HCT116 (cell line): Measurements from ENCODE around the gene TCHP. TPM values are rescaled to one million over a fixed set of nuclear protein-coding genes. Genes with fewer than 3 reads are reported as not detected.

Experiments
- ATAC-seq: fragments of 200-7000 bp; cut with Tn5 transposase; 2 replicates; pipeline ENCODE4 v1.9.1; 2020; ENCODE audit warnings: mild to moderate bottlenecking, moderate library complexity
- BruUV-seq: library from RNA; stranded (reverse); fragments of 400-500 nt; replicated peaks from 2 replicates; lab custom pipeline; 2021; lab: Mats Ljungman, UMichigan
- CTCF ChIA-PET: fragments of 300-600 bp; sonication (Branson Sonifier 250); formaldehyde crosslinking; loops from one replicate; lab custom pipeline; 2021; ENCODE audit warnings: antibody characterized with exemption; lab: Charles Lee
- POLR2A ChIA-PET: fragments of 300-600, 350-600 bp; sonication (Branson Sonifier 250); formaldehyde crosslinking; loops from one replicate; lab custom pipeline; 2021; ENCODE audit warnings: antibody characterized with exemption; lab: Charles Lee
- RAD21 ChIA-PET, 2 experiments: fragments of 300-600 bp; sonication (Branson Sonifier 250); formaldehyde crosslinking; loops; one replicate each; lab custom pipeline; 2023; ENCODE audit warnings: low total read pairs in 2 of 2; ENCODE audit not compliant: uncharacterized antibody in 2 of 2, unreplicated experiment in 2 of 2, low non-redundant PET in 1 of 2; lab: Charles Lee
- DNase-seq: peaks from one replicate; pipeline ENCODE4 v3.0.0-alpha.2; 2010; ENCODE audit warnings: low read depth, low spot score
- H2AFZ ChIP-seq: fragments of 200-600 bp; shearing (Covaris generic), sonication (generic); 2 replicates; pipeline ENCODE4 v1.6.1; 2017; ENCODE audit warnings: low read depth, mixed run types, mixed read lengths, antibody characterized with exemption, low read length; ENCODE audit not compliant: poor library complexity, severe bottlenecking
- H3K27ac ChIP-seq: 2 replicates; pipeline ENCODE4 v1.5.1; 2012; ENCODE audit warnings: low read depth, low read length
- H3K27me3 ChIP-seq: fragments of 200-600 bp; sonication (generic); 2 replicates; pipeline ENCODE4 v1.6.1; 2016; ENCODE audit warnings: mixed run types, low read length, mixed read lengths; ENCODE audit not compliant: insufficient read depth
- H3K36me3 ChIP-seq, 2 experiments: fragments of 200-500 bp in 1 of 2; fragments of 200-600 bp in 1 of 2; sonication (Bioruptor generic) in 1 of 2; sonication (generic) in 1 of 2; 2 replicates each; pipeline versions ENCODE4 v1.5.1 to v1.6.1; 2014 to 2016; ENCODE audit warnings: low read length in 2 of 2, inconsistent platforms in 1 of 2, mixed read lengths in 1 of 2, mixed run types in 1 of 2; ENCODE audit not compliant: insufficient read depth in 2 of 2, control insufficient read depth in 1 of 2
- H3K4me1 ChIP-seq, 2 experiments: fragments of 200-600 bp in 1 of 2; sonication (generic) in 1 of 2; 2 replicates each; pipeline versions ENCODE4 v1.5.1 to v1.6.1; 2012 to 2017; ENCODE audit warnings: low read length in 2 of 2, inconsistent platforms in 1 of 2, mild to moderate bottlenecking in 1 of 2, mixed read lengths in 1 of 2, mixed run types in 1 of 2, moderate library complexity in 1 of 2; ENCODE audit not compliant: insufficient read depth in 2 of 2, control insufficient read depth in 1 of 2
- H3K4me2 ChIP-seq: fragments of 200-600 bp; sonication (generic); 2 replicates; pipeline ENCODE4 v1.6.1; 2017; ENCODE audit warnings: mixed run types, low read length, mixed read lengths
- H3K4me3 ChIP-seq, 2 experiments: fragments of 200-600 bp in 1 of 2; sonication (generic) in 1 of 2; replicated peaks in 1 of 2; 2 replicates each; pipeline ENCODE4 v1.5.1; 2011 to 2016; ENCODE audit warnings: low read length in 2 of 2, control low read depth in 1 of 2, low read depth in 1 of 2, mild to moderate bottlenecking in 1 of 2, mixed read lengths in 1 of 2, mixed run types in 1 of 2
- H3K79me2 ChIP-seq: fragments of 200-600 bp; sonication (generic); 2 replicates; pipeline ENCODE4 v1.6.1; 2017; ENCODE audit warnings: mild to moderate bottlenecking, mixed run types, low read length, moderate library complexity, mixed read lengths; ENCODE audit not compliant: insufficient read depth
- H3K9ac ChIP-seq: fragments of 200-600 bp; sonication (generic); 2 replicates; pipeline ENCODE4 v1.6.1; 2016; ENCODE audit warnings: low read length, mixed read lengths
- H3K9me2 ChIP-seq: fragments of 200-600 bp; sonication (generic), shearing (Covaris generic); 2 replicates; pipeline ENCODE4 v1.6.1; 2017; ENCODE audit warnings: mixed run types, mild to moderate bottlenecking, moderate library complexity; ENCODE audit not compliant: insufficient read depth
- H3K9me3 ChIP-seq, 2 experiments: fragments of 200-500 bp in 1 of 2; fragments of 200-600 bp in 1 of 2; sonication (Bioruptor generic) in 1 of 2; sonication (generic) in 1 of 2; 2 replicates each; pipeline ENCODE4 v1.6.1; 2014 to 2017; ENCODE audit warnings: low read length in 2 of 2, mixed read lengths in 2 of 2, inconsistent platforms in 1 of 2, low read depth in 1 of 2, mild to moderate bottlenecking in 1 of 2, mixed run types in 1 of 2, moderate library complexity in 1 of 2; ENCODE audit not compliant: control insufficient read depth in 1 of 2, insufficient read depth in 1 of 2
- H4K20me1 ChIP-seq: fragments of 200-600 bp; sonication (generic), shearing (Covaris generic); 2 replicates; pipeline ENCODE4 v1.6.1; 2017; ENCODE audit warnings: mixed run types, mild to moderate bottlenecking, moderate library complexity; ENCODE audit not compliant: insufficient read depth
- CBX3 ChIP-seq: IDR thresholded peaks from 2 replicates; pipeline ENCODE4 v1.6.1; 2012; ENCODE audit warnings: low read depth
- CEBPB ChIP-seq: IDR thresholded peaks from 2 replicates; pipeline ENCODE4 v1.6.1; 2012; ENCODE audit warnings: low read depth
- EGR1 ChIP-seq: IDR thresholded peaks from 2 replicates; pipeline ENCODE4 v1.6.1; 2012; ENCODE audit warnings: low read depth
- EZH2 ChIP-seq: fragments of 200-600 bp; sonication (generic); IDR thresholded peaks from 2 replicates; pipeline ENCODE4 v1.6.1; 2017; ENCODE audit warnings: antibody characterized with exemption, mixed run types
- EZH2phosphoT487 ChIP-seq: fragments of 200-600 bp; IDR thresholded peaks from 2 replicates; pipeline ENCODE4 v1.6.1; 2018; ENCODE audit warnings: antibody characterized with exemption, borderline replicate concordance
- FOSL1 ChIP-seq: IDR thresholded peaks from 2 replicates; pipeline ENCODE4 v1.6.1; 2012; ENCODE audit warnings: low read depth
- JUND ChIP-seq: IDR thresholded peaks from 2 replicates; pipeline ENCODE4 v1.6.1; 2012
- POLR2A ChIP-seq: IDR thresholded peaks from 2 replicates; pipeline ENCODE4 v1.7.0; 2011; ENCODE audit warnings: borderline replicate concordance; ENCODE audit not compliant: insufficient read depth, insufficient read length; ENCODE audit errors: extremely low read depth
- POLR2AphosphoS5 ChIP-seq: IDR thresholded peaks from 2 replicates; pipeline ENCODE4 v1.6.1; 2011; ENCODE audit warnings: mild to moderate bottlenecking, low read depth, low read length, moderate library complexity
- RAD21 ChIP-seq: IDR thresholded peaks from 2 replicates; pipeline ENCODE4 v1.6.1; 2012; ENCODE audit warnings: low read depth, mild to moderate bottlenecking
- SIN3A ChIP-seq: IDR thresholded peaks from 2 replicates; pipeline ENCODE4 v1.6.1; 2012; ENCODE audit warnings: low read depth
- SP1 ChIP-seq: IDR thresholded peaks from 2 replicates; pipeline ENCODE4 v1.6.1; 2012; ENCODE audit warnings: low read depth
- SRF ChIP-seq: IDR thresholded peaks from 2 replicates; pipeline ENCODE4 v1.6.1; 2012; ENCODE audit warnings: low read depth
- TCF7L2 ChIP-seq: IDR thresholded peaks from 2 replicates; pipeline ENCODE4 v1.7.0; 2011; ENCODE audit warnings: borderline replicate concordance, inconsistent platforms; ENCODE audit not compliant: insufficient read depth, insufficient read length; ENCODE audit errors: extremely low read depth
- YY1 ChIP-seq: IDR thresholded peaks from 2 replicates; pipeline ENCODE4 v1.6.1; 2011; ENCODE audit warnings: low read length, low read depth, moderate library complexity, mild to moderate bottlenecking; ENCODE audit not compliant: insufficient replicate concordance; ENCODE audit errors: extremely low read depth
- ZFX ChIP-seq: fragments of 450-650 bp; IDR thresholded peaks from 2 replicates; pipeline ENCODE4 v1.6.1; 2017
- ZNF274 ChIP-seq: fragments of 200-500 bp; sonication (Bioruptor generic); IDR thresholded peaks from 2 replicates; pipeline ENCODE4 v1.6.1; 2014; ENCODE audit warnings: mild to moderate bottlenecking, low read depth, low read length, inconsistent platforms
- intact Hi-C: fragments of 100-400 bp; cut with micrococcal nuclease; formaldehyde crosslinking; loops from 2 replicates; pipeline ENCODE4 v1.10.0; 2022
- total RNA-seq: library from RNA; stranded (reverse); gene quantifications from one replicate; pipeline ENCODE4 v1.2.1, GENCODE V29; 2021; ENCODE audit not compliant: unreplicated experiment
- TF ChIP-seq, protein P1 (sequence below), 3 experiments: fragments of 200-600 bp in 1 of 3; sonication (generic) in 1 of 3; IDR thresholded peaks in 2 of 3; conservative IDR thresholded peaks in 1 of 3; 2 replicates each; pipeline ENCODE4 v1.5.1; 2012 to 2017; ENCODE audit warnings: low read depth in 2 of 3, low read length in 2 of 3, antibody characterized with exemption in 1 of 3, borderline replicate concordance in 1 of 3, control low read depth in 1 of 3, mild to moderate bottlenecking in 1 of 3, mixed read lengths in 1 of 3, mixed run types in 1 of 3, moderate library complexity in 1 of 3; ENCODE audit not compliant: insufficient read depth in 1 of 3
- TF ChIP-seq, protein P2 (sequence below): IDR thresholded peaks from 2 replicates; pipeline ENCODE4 v1.6.1; 2011; ENCODE audit warnings: mild to moderate bottlenecking, low read length, moderate library complexity; ENCODE audit not compliant: insufficient replicate concordance; ENCODE audit errors: extremely low read depth
- TF ChIP-seq, protein P3 (sequence below): IDR thresholded peaks from 2 replicates; pipeline ENCODE4 v1.6.1; 2012

Gene TCHP
- total RNA-seq, 1 experiment from 2014 or later = 17.3 TPM

DNA sequence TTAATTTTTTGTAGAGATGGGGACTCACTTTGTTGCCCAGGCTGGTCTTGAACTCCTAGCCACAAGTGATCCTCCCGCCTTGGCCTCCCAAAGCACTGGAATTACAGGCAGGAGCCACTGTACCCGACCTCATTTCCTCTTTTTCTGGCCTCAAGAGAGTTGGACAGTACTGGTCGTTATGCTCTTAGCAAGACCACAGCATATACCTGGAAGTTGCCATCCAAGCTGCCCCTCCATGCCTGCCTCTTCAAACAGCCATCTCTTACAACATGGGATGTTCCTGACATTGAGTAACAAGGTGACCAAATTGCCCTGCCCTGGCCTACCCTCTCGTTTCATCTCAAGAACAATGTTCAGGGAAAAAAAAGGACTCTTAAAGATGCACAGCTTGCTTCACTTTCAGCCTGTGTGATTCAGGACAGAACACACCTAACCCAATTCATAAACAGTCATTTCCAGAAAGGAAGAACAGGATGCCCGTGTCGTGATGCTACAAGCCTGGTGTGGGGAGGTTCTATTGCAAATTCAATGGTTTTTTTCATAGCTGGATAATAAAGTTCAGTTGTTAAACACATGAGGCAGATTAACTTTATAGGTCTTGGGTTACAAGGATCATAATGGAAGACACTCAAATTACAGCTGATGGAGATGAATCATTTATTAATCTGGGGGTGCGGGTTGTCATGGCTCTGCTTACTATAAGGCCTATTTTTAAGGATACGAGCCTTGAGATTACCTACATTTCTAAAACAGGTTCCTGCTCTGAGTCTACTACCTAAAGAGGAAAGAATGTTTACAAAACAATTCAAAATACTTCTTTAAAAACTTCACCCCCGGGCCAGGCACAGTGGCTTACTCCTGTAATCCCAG is 31.7 kb upstream of the TCHP start:
- RAD21 ChIA-PET = no interaction called here
- CTCF ChIA-PET = interaction anchor here (1.9 kb wide), 1 partner anchor 23 kb away, joined by 5 read pairs; no protein-coding TSS in a partner anchor
- no TSS peak for BruUV-seq
- 0 out of 4 replicates have a peak, but pooled peaks cover 5 to 7% of the 10 kb centered on the region in 2 experiments for H3K4me1 ChIP-seq
- no peaks in the 10 kb centered on the region for H3K27me3 ChIP-seq
- POLR2A ChIA-PET = no interaction called here
- TF ChIP-seq, protein P1, sequence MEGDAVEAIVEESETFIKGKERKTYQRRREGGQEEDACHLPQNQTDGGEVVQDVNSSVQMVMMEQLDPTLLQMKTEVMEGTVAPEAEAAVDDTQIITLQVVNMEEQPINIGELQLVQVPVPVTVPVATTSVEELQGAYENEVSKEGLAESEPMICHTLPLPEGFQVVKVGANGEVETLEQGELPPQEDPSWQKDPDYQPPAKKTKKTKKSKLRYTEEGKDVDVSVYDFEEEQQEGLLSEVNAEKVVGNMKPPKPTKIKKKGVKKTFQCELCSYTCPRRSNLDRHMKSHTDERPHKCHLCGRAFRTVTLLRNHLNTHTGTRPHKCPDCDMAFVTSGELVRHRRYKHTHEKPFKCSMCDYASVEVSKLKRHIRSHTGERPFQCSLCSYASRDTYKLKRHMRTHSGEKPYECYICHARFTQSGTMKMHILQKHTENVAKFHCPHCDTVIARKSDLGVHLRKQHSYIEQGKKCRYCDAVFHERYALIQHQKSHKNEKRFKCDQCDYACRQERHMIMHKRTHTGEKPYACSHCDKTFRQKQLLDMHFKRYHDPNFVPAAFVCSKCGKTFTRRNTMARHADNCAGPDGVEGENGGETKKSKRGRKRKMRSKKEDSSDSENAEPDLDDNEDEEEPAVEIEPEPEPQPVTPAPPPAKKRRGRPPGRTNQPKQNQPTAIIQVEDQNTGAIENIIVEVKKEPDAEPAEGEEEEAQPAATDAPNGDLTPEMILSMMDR (IDR thresholded peaks at IDR 0.05 in 2 of 3, conservative IDR thresholded peaks at IDR 0.05 in 1 of 3; ENCODE audit: borderline replicate concordance in 1 of 3, insufficient read depth in 1 of 3, low read depth in 2 of 3, low read length in 2 of 3) = no peak
- TF ChIP-seq POLR2A (no peak), EZH2phosphoT487 (no peak), CBX3 (no peak), YY1 (no peak), TCF7L2 (no peak), SP1 (no peak), ZNF274 (no peak), JUND (no peak), ZFX (no peak), EZH2 (no peak), EGR1 (no peak), SIN3A (no peak), RAD21 (no peak), SRF (no peak), CEBPB (no peak), POLR2AphosphoS5 (no peak), FOSL1 (no peak)
- TF ChIP-seq, protein P2, sequence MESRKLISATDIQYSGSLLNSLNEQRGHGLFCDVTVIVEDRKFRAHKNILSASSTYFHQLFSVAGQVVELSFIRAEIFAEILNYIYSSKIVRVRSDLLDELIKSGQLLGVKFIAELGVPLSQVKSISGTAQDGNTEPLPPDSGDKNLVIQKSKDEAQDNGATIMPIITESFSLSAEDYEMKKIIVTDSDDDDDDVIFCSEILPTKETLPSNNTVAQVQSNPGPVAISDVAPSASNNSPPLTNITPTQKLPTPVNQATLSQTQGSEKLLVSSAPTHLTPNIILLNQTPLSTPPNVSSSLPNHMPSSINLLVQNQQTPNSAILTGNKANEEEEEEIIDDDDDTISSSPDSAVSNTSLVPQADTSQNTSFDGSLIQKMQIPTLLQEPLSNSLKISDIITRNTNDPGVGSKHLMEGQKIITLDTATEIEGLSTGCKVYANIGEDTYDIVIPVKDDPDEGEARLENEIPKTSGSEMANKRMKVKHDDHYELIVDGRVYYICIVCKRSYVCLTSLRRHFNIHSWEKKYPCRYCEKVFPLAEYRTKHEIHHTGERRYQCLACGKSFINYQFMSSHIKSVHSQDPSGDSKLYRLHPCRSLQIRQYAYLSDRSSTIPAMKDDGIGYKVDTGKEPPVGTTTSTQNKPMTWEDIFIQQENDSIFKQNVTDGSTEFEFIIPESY = no peak
- TF ChIP-seq, protein P3, sequence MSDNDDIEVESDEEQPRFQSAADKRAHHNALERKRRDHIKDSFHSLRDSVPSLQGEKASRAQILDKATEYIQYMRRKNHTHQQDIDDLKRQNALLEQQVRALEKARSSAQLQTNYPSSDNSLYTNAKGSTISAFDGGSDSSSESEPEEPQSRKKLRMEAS = no peak
- H3K9me3 ChIP-seq = no peaks in the 10 kb centered on the region
- no peak overlapping the region for H3K27ac ChIP-seq
- H3K79me2 ChIP-seq = no peaks in the 10 kb centered on the region; the same call in 1 of the 2 replicates
- intact Hi-C loops = no loop called here
- H3K9ac ChIP-seq = no peak overlapping the region
- DNase-seq (no peak), ATAC-seq (no peak)
- H3K4me3 ChIP-seq = no peak overlapping the region
- H3K4me2 ChIP-seq = no peak overlapping the region
- no peaks in the 10 kb centered on the region for H3K9me2 ChIP-seq
- H4K20me1 ChIP-seq = no peaks in the 10 kb centered on the region
- H3K36me3 ChIP-seq = no peaks in the 10 kb centered on the region
- no peak overlapping the region for H2AFZ ChIP-seq
